Cortex of kidney (tissue), 1 donor: Measurements from ENCODE around the gene ARF3.

Experiments
- DNase-seq: peaks from one replicate; lab custom pipeline; 2025; lab: John Stamatoyannopoulos, UW

Gene ARF3

DNA sequence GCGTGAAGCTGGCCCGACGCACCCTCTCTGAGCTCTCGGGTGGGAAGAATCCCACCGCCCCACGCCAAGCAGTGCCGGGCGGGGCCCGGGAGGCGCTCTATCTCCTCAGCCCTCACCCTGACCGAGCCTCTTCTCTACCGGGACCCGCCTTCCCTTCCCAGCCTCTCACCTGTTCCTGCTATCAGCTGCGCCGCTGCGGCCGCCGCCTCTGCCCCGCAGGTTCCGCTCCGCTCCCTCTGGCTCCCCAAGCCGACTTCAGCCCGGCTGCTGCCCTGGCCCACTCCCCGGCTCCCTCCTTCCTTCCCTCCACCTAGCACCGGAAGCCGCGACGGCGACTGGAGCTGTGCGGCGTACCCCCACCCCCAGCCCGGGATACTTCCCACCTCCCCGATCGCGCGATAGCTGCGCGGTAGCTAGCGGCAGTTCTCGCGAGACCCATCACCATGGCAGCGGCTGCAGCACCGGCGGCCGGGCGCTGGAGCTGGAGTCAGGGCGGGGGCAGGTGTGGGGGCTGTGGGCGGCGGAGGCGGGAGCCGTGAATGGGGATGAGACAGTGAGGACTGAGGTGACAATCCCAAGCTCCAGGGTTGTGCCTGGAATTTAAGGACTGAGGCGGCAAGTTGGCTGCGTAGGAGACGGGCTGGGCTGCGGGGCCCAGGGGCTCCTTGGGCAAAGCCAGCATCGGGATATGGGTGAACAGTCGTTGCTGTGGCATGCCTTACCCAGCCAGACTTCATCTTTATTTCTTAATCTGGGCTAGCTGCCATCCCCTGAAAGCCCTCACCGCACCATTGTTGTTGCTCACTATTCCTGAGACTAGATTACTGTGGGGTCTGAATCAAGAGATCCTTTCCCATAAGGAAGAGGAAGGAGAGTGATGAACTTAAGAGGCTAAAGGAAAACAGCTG lies at the start of gene ARF3:
ARF3 (minus strand) TSS at position 347 of the 908 bp plus-strand sequence. CDS start 16,392 bp downstream, outside the sequence.
- peak; percentile 26 for DNase-seq

DNA sequence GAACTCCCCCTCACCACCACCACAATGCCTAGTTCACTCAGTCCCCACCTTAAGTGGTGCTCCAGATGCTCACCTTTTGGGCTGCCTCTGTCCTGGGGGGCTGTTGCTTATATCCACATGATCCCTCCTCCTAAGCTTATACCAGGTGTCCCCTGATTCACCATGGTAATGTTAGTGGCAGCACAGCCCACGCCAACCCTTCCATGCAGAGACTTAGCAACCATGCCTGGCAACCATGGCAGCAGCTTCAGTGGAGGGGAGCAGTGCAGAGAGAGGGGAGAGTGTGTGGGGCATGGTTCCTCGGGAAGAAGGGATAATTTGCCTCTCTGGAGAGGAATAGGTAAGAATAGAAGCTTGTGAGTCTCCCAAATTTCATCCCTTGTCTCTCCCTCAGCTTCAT lies 43.1 kb upstream of the ARF3 start:
- DNase-seq, result no peak

GRCh38 chr12:48999371-49000131 lies 42.3 kb upstream of the ARF3 start, which contains the start of gene DDN:
Gene DDN (minus strand): TSS chr12:48999375. CDS start chr12:48999287, 88 bp downstream.
- no peak for DNase-seq

- no peak for DNase-seq
Measured at GRCh38 chr12:48998497-48999353, 41.4 kb upstream of the ARF3 start.

- DNase-seq, result no peak
Measured at GRCh38 chr12:48997719-48998496, 40.6 kb upstream of the ARF3 start.

- no peak for DNase-seq
Measured at GRCh38 chr12:48996794-48997718, 39.8 kb upstream of the ARF3 start.

GRCh38 chr12:48995086-48995879 lies 38.0 kb upstream of the ARF3 start:
- DNase-seq, result no peak

DNA sequence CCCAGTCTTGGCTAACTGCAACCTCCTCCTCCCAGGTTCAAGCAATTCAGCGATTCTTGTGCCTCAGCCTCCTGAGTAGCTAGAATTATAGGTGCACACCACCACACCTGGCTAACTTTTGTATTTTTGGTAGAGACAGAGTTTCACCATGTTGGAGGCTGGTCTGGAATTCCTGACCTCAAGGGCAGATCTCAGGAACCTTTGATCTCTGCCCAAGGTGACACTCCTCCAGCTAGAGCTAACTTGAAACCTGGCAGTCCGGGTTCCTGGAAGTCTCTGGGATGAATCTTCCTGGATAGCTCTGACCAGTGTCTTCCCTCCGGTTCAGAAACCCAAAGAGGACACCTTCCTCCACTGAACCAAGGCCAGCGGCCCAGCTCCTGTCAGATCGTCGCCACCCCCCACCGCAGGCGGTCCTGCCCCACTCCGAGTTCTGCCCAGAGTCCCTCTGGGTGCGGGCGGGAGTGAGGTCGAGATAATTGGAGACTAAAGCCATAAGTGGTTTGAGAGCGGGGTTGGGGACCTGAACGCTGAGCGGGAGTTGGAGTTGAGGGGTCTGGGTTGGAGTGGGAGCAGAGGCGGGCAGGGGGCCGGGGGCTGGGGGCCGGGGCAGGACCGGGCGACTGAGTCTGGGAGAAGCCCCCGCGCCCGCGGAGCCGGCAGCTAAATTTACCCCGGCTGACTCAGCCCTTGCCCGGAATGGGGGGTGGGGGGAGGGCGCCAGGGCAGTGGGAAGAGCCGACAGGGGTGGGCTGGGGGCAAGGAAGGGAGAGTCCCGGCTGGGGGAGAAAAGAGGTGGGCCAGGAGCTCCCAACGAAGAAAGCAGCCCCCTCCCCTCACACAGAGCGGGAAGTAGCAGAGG lies 37.2 kb upstream of the ARF3 start:
- DNase-seq, result no peak

GRCh38 chr12:48993787-48994186 lies 36.5 kb upstream of the ARF3 start:
- DNase-seq, result no peak

DNA sequence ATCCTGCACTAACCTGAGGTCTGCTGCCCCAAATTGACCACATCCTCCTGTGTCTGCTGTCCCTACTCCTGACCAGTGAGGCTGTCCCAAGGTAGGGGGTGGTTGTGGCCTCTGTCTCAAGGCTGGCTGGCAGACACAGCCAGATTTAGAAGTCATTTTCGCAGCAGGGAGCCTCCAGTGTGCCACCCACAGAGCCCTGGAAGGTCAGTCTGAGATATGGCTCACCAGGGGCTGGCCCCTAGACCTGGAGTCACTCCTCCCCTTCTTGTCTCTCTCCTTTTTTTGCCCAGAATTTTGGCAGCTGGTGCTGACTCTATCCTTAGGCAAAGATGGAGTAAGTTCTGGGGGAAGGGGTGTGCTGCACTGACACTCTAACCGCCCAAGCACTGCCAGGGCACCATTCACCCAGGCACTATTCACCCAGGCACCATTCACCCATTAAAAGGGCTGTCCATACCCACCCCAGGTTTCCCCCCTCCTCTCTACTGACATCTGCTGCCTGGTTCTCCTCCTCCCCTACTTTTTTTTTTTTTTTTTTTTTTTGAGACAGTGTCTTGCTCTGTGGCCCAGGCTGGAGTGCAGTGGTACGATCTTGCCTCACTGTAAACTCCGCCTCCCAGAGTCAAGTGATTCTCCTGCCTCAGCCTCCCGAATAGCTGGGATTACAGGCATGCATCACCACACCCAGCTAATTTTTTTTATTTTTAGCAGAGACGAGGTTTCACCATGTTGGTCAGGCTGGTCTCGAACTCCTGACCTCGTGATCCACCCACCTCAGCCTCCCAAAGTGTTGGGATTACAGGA lies 34.2 kb upstream of the ARF3 start:
- DNase-seq, result no peak

DNA sequence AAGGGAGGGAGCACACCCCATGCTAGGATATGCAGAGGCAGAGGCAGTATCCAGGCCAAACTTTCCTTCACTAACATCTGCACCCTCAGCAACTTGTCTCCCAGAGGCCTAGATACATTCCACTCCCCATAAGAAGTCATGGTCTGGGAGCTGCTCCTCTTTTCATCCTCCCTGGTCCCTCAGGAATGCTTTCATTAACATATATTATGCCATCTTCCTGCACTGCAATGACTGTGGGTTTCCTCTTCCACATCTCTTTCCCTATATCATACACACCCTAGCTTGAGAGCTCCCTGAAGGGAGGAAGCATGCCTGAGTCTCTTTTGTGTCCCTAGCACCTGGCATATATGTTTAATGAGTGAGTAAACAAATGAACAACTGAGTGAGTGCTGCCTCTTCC lies 33.3 kb upstream of the ARF3 start:
- no peak for DNase-seq

DNA sequence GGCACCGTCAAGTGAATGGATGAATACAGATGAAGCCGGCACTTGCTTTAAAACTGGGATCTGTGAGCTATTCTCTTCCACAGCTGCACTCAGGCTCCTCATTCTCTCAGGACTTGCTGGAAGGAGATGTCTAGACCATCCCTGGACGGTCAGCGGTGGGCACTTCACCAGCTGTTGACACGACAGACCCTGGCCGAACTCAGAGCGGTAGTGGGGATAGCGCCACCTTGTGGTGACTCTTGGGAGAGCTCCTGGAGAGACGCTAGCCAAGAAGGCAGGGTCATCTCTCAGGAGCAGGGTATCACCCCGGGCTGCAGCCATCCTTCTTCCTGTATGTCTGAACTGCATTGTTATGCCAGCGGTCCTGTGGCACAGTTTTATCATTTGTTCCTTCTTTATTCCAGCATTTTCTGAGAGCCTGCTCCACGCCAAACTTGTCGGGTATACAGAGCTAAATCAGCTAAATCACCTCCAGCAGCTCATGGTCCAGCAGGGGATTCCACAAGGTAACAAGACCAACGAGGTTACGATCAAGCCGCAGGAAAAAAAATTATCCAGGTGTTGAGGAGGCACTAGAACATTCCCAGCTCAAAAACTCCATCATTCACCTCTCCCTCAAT lies 30.9 kb upstream of the ARF3 start:
- DNase-seq, result no peak

GRCh38 chr12:48986720-48987291 lies 29.5 kb upstream of the ARF3 start:
- no peak for DNase-seq

GRCh38 chr12:48985901-48986300 lies 28.6 kb upstream of the ARF3 start:
- no peak for DNase-seq

GRCh38 chr12:48985475-48985897 lies 28.2 kb upstream of the ARF3 start:
- DNase-seq, result no peak

- no peak for DNase-seq
Measured at GRCh38 chr12:48982397-48983080, 25.3 kb upstream of the ARF3 start.
